Spleen (tissue), 11 donors: ENCODE data around the gene FITM1. TPM values are rescaled to one million over a fixed set of nuclear protein-coding genes. Genes with fewer than 3 reads are reported as not detected.

Source experiments
- DNase-seq: peaks from one replicate; pipeline ENCODE4 v3.0.0-alpha.2; 2020
- H3K27ac ChIP-seq, 8 donors: fragments of 200-600 bp; sonication (generic) in 7 of 8; 1 replicate in 4 of 8; 2 replicates in 4 of 8; pipeline versions ENCODE4 v1.5.0 to v1.8.0; 2016 to 2021; ENCODE audit warnings: inconsistent platforms in 4 of 8, mild to moderate bottlenecking in 4 of 8, moderate library complexity in 1 of 8
- H3K27me3 ChIP-seq, 7 donors: fragments of 200-600 bp; sonication (generic) in 6 of 7; replicated peaks in 1 of 7; 1 replicate in 4 of 7; 2 replicates in 3 of 7; pipeline versions ENCODE4 v1.5.0 to v1.8.0; 2016 to 2021; ENCODE audit warnings: inconsistent platforms in 3 of 7, mild to moderate bottlenecking in 1 of 7
- H3K36me3 ChIP-seq, 6 donors: fragments of 200-600 bp; sonication (generic) in 5 of 6; 1 replicate in 4 of 6; 2 replicates in 2 of 6; pipeline versions ENCODE4 v1.5.0 to v1.8.0; 2016 to 2021; ENCODE audit warnings: inconsistent platforms in 2 of 6
- H3K4me1 ChIP-seq, 6 donors: fragments of 200-600 bp; sonication (generic) in 5 of 6; 1 replicate in 3 of 6; 2 replicates in 3 of 6; pipeline versions ENCODE4 v1.5.0 to v1.8.0; 2016 to 2021; ENCODE audit warnings: inconsistent platforms in 3 of 6
- H3K4me3 ChIP-seq, 8 donors: fragments of 200-600 bp; sonication (generic) in 7 of 8; 1 replicate in 4 of 8; 2 replicates in 4 of 8; pipeline versions ENCODE4 v1.5.0 to v1.8.0; 2016 to 2021; ENCODE audit warnings: inconsistent platforms in 4 of 8, mild to moderate bottlenecking in 4 of 8, moderate library complexity in 2 of 8
- H3K9me3 ChIP-seq, 8 donors: fragments of 200-600 bp; sonication (generic) in 7 of 8; 1 replicate in 4 of 8; 2 replicates in 4 of 8; pipeline versions ENCODE4 v1.5.0 to v1.8.0; 2016 to 2021; ENCODE audit warnings: inconsistent platforms in 4 of 8
- POLR2A ChIP-seq, 3 donors: fragments of 450-650 bp; IDR thresholded peaks; one replicate each; pipeline ENCODE4 v1.5.1; 2017; ENCODE audit warnings: antibody characterized with exemption in 3 of 3, mild to moderate bottlenecking in 1 of 3
- POLR2AphosphoS5 ChIP-seq, 3 donors: sonication (generic); formaldehyde crosslinking; IDR thresholded peaks; one replicate each; pipeline ENCODE4 v1.5.1; 2017; ENCODE audit warnings: antibody characterized with exemption in 3 of 3
- WGBS, 5 donors: extraction: QIAGEN DNeasy Blood & Tissue Kit in 3 of 5; methylation state at CpG; one replicate each; pipeline versions ENCODE4 v1.1.5 to v1.1.7; 2013 to 2018; 5-methylcytosine and 5-hydroxymethylcytosine counted together
- intact Hi-C: fragments of 100-400 bp; cut with DNase I; formaldehyde crosslinking; loops from one replicate; pipeline ENCODE4 v1.15.0; 2023; ENCODE audit warnings: low total_unique reads
- polyA plus RNA-seq, 3 donors: library from polyadenylated mRNA; stranded (reverse); fragments of 200-250 nt; gene quantifications; one replicate each; pipeline ENCODE4 v1.2.1, GENCODE V29; 2013
- total RNA-seq, 7 donors: library from RNA; depleted of rRNA in 3 of 7; stranded (reverse); fragments of >200 nt in 3 of 7; fragmentation: NEBNext Ultra II Directional in 4 of 7; extraction: Animal tissue kit (Norgen Biotek cat#: 25700) in 4 of 7; gene quantifications; one replicate each; pipeline versions ENCODE4 v1.1.0 to v1.2.1, GENCODE V29; 2016 to 2021
- TF ChIP-seq, protein P1 (sequence below), 11 experiments: fragments of 200-600 bp in 7 of 11; fragments of 450-650 bp in 4 of 11; sonication (generic) in 4 of 11; IDR thresholded peaks in 8 of 11; conservative IDR thresholded peaks in 3 of 11; 1 replicate in 7 of 11; 2 replicates in 4 of 11; pipeline versions ENCODE4 v1.4.0 to v1.8.0; 2016 to 2021; ENCODE audit warnings: antibody characterized with exemption in 11 of 11, inconsistent platforms in 4 of 11, mild to moderate bottlenecking in 1 of 11
- donor health status: healthy with polysubstance abuse.
- donor health status: DM: no; HTN: no; CAD: no; lungs with moderate emphysema.
- donor health status: DM: no; HTN: no; CAD: no.
- donor health status: Bipolar disorder and iron deficiency.
- donor health status: healthy.
- donor health status: DM: no; HTN: no; CAD: no.
- donor health status: DM: yes; HTN: yes; CAD: no.

FITM1 gene
- total and polyA plus RNA-seq, 10 donors, result 3.7 to 12.9 (median 8.7) TPM

DNA sequence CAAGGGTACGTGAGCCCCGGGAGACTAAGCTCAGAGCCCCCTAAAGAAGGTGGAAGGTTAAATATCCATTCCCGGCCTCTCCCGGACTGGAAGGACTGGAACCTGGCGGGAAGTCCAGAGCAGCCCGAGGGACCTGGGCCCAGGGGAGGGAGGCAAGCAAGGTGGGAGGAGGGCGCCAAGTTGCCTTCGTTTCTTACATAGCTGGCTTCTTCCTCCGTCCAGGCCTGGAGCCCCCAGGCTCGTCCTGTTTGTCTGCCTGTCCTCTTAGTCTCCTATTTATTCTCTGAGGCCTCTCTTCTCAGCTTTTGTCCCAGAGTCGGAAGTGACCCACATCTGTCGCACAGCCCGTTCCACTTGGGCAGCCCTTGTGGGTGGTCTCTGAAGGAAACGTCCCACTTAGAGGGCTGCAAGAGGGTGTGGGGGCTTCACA is 35.6 kb upstream of the FITM1 start:
- peak; percentile 83 for DNase-seq
- peak overlapping the region; percentile 96 to 100 (median 99) for H3K27ac ChIP-seq
- intact Hi-C loops, result loop anchor here (5.0 kb wide), 1 partner anchor 83 kb away; no protein-coding TSS in a partner anchor
- no peaks in the 10 kb centered on the region for H3K27me3 ChIP-seq
- H3K36me3 ChIP-seq, result peaks cover 0 to 34% (median 23%) of the 10 kb centered on the region in 6 donors
- TF ChIP-seq, protein P1, sequence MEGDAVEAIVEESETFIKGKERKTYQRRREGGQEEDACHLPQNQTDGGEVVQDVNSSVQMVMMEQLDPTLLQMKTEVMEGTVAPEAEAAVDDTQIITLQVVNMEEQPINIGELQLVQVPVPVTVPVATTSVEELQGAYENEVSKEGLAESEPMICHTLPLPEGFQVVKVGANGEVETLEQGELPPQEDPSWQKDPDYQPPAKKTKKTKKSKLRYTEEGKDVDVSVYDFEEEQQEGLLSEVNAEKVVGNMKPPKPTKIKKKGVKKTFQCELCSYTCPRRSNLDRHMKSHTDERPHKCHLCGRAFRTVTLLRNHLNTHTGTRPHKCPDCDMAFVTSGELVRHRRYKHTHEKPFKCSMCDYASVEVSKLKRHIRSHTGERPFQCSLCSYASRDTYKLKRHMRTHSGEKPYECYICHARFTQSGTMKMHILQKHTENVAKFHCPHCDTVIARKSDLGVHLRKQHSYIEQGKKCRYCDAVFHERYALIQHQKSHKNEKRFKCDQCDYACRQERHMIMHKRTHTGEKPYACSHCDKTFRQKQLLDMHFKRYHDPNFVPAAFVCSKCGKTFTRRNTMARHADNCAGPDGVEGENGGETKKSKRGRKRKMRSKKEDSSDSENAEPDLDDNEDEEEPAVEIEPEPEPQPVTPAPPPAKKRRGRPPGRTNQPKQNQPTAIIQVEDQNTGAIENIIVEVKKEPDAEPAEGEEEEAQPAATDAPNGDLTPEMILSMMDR (IDR thresholded peaks at IDR 0.05 in 8 of 11, conservative IDR thresholded peaks at IDR 0.05 in 3 of 11), result peak in 1 of 11 experiments; percentile 4
- TF ChIP-seq POLR2AphosphoS5 (IDR thresholded peaks at IDR 0.05), result no peak
- 0 to 3% (median 3%) methylated on average over 12 to 14 of the region's 14 CpGs for WGBS, 5 donors
- H3K9me3 ChIP-seq, result no peaks in the 10 kb centered on the region
- H3K4me3 ChIP-seq, result peak overlapping the region; percentile 63 to 91 (median 77)
- peaks cover 10 to 52% (median 34%) of the 10 kb centered on the region in 6 donors for H3K4me1 ChIP-seq

DNA sequence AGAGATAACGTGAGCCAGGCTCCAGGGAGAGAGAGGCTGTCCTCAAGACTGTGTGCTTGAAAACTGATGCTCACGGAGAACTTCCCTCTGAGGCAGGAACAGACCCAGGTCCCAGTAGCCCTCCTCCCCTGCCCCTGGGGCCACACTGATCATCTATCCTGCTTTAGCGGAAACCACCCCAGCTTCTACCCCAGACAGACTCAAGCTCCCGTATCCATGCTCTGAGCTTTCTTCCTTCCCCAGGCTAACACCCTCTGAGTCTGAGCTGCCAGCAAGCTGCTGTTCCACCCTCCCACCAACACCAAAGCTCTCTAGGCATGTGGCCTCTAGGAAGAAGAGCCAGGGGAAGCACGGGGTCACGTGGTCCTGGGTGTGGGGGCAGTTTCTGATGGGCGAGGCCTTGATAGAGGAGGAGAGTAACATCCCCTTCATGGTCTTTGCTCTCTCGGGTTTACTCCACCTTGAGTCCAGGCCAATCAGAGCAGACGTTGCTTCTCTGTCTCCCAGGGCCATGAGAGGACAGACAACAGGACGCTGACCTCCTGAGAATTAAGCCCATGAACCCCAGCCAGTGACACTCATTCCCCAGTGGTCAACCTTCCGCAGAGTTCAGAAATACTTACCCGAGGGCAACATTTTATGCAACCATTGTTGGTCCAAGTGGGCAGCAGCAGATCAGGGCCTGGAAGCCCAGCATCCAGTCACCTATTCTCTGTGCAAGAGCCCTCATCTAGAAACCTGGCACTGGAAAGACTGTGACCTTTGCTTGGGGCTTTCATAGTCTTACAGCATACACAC is 35.0 kb upstream of the FITM1 start:
- H3K9me3 ChIP-seq, result no peaks in the 10 kb centered on the region
- peak overlapping the region; percentile 63 to 91 (median 77) for H3K4me3 ChIP-seq
- intact Hi-C loops, result no loop called here
- H3K36me3 ChIP-seq, result peaks cover 0 to 40% (median 29%) of the 10 kb centered on the region in 6 donors
- DNase-seq, result peak; percentile 92
- no peaks in the 10 kb centered on the region for H3K27me3 ChIP-seq
- TF ChIP-seq POLR2A (IDR thresholded peaks at IDR 0.05), result no peak
- TF ChIP-seq, protein P1 (IDR thresholded peaks at IDR 0.05 in 8 of 11, conservative IDR thresholded peaks at IDR 0.05 in 3 of 11), result peak in 1 of 11 experiments; percentile 5
- TF ChIP-seq POLR2AphosphoS5 (IDR thresholded peaks at IDR 0.05), result peak in 2 of 3 donors; percentile 87 to 91
- peaks cover 10 to 52% (median 31%) of the 10 kb centered on the region in 6 donors for H3K4me1 ChIP-seq
- H3K27ac ChIP-seq, result peak overlapping the region; percentile 96 to 100 (median 99)
- WGBS, 5 donors, result 19 to 34% (median 30%) methylated on average over 11 to 12 of the region's 12 CpGs

DNA sequence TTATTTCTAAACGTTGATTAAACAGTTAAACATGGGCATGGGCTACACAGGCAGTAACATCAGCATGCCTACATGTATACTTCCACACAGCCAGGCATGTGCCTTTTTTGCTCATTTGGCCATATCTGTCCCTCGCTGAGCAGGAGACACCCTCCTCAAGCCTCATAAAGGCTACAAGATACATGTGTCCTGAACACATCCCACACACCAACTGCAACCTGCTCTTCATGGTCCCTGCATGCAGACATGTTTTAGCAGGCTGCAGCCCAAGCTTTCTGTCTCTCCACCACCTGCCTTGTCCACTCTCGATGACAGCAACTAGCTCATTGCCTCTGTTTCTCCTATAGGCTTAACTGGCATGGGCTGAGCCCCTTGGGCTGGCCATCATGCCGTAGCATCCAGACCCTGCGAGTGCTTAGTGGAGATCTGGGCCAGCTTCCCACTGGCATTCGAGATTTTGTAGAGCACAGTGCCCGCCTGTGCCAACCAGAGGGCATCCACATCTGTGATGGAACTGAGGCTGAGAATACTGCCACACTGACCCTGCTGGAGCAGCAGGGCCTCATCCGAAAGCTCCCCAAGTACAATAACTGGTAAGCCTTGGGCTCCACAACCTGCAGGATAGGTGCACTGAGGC is 33.8 kb upstream of the FITM1 start:
- no peaks in the 10 kb centered on the region for H3K27me3 ChIP-seq
- H3K4me1 ChIP-seq, result peaks cover 10 to 48% (median 27%) of the 10 kb centered on the region in 6 donors
- whole genome bisulfite sequencing, 5 donors, result 91 to 97% (median 96%) methylated on average over 8 of the region's 8 CpGs
- peak overlapping the region in 3 of 8 donors; percentile 97 to 100 (median 99) for H3K27ac ChIP-seq
- intact Hi-C loops, result no loop called here
- H3K4me3 ChIP-seq, result no peak overlapping the region
- DNase-seq, result peak; percentile 36
- H3K9me3 ChIP-seq, result no peaks in the 10 kb centered on the region
- peaks cover 0 to 52% (median 36%) of the 10 kb centered on the region in 6 donors for H3K36me3 ChIP-seq
- TF ChIP-seq POLR2AphosphoS5 (IDR thresholded peaks at IDR 0.05), result no peak
- no peak for TF ChIP-seq POLR2A (IDR thresholded peaks at IDR 0.05)
- TF ChIP-seq, protein P1 (IDR thresholded peaks at IDR 0.05 in 8 of 11, conservative IDR thresholded peaks at IDR 0.05 in 3 of 11), result no peak
